Suprapubic skin (tissue), 4 donors: Measurements from ENCODE around the gene KIF18B. TPM values are rescaled to one million over a fixed set of nuclear protein-coding genes. Genes with fewer than 3 reads are reported as not detected.

Source experiments
- DNase-seq, 2 donors: peaks; one replicate each; pipeline ENCODE4 v3.0.0-alpha.2; 2019; ENCODE audit warnings: low spot score in 2 of 2
- H3K27ac ChIP-seq: fragments of 200-600 bp; sonication (generic); one replicate; pipeline ENCODE4 v1.5.1; 2019
- H3K27me3 ChIP-seq: fragments of 200-600 bp; sonication (generic); one replicate; pipeline ENCODE4 v1.5.1; 2019
- H3K36me3 ChIP-seq: fragments of 200-600 bp; sonication (generic); one replicate; pipeline ENCODE4 v1.5.1; 2019
- H3K4me1 ChIP-seq: fragments of 200-600 bp; sonication (generic); one replicate; pipeline ENCODE4 v1.5.1; 2019
- H3K4me3 ChIP-seq: fragments of 200-600 bp; sonication (generic); one replicate; pipeline ENCODE4 v1.5.1; 2019; ENCODE audit warnings: mild to moderate bottlenecking
- H3K9me3 ChIP-seq: fragments of 200-600 bp; sonication (generic); one replicate; pipeline ENCODE4 v1.5.1; 2019
- CTCF ChIP-seq, 2 donors: fragments of 200-600 bp in 1 of 2; fragments of 450-650 bp in 1 of 2; sonication (generic) in 1 of 2; IDR thresholded peaks; one replicate each; pipeline ENCODE4 v1.5.1; 2016 to 2019; ENCODE audit warnings: antibody characterized with exemption in 2 of 2, mild to moderate bottlenecking in 1 of 2, moderate library complexity in 1 of 2
- EP300 ChIP-seq: sonication (generic); formaldehyde crosslinking; IDR thresholded peaks from one replicate; pipeline ENCODE4 v1.6.1; 2017; ENCODE audit warnings: antibody characterized with exemption
- POLR2A ChIP-seq, 2 donors: fragments of 450-650 bp; IDR thresholded peaks; one replicate each; pipeline ENCODE4 v1.6.1; 2017; ENCODE audit warnings: antibody characterized with exemption in 2 of 2, mild to moderate bottlenecking in 2 of 2, moderate library complexity in 2 of 2
- POLR2AphosphoS5 ChIP-seq, 3 donors: sonication (generic); formaldehyde crosslinking; IDR thresholded peaks; one replicate each; pipeline ENCODE4 v1.6.1; 2017; ENCODE audit warnings: antibody characterized with exemption in 3 of 3
- WGBS: methylation state at CpG from one replicate; pipeline ENCODE4 v1.1.5; 2018; 5-methylcytosine and 5-hydroxymethylcytosine counted together
- total RNA-seq, 4 donors: library from RNA; depleted of rRNA; stranded (reverse); fragments of >200 nt; gene quantifications; one replicate each; pipeline ENCODE4 v1.1.0, GENCODE V29; 2016

KIF18B gene
- total RNA-seq, 4 donors from 2014 or later: 2.0 to 4.0 (median 2.8) TPM

GRCh38 chr17:44965481-44966234, 18.1 kb upstream of the KIF18B start:
- TF ChIP-seq POLR2AphosphoS5 (IDR thresholded peaks at IDR 0.05) (no peak), POLR2A (IDR thresholded peaks at IDR 0.05) (no peak), EP300 (no peak)
- WGBS: 76% methylated on average over 5 of the region's 5 CpGs
- Histone ChIP-seq H3K9me3 (no peaks in the 10 kb centered on the region), H3K27me3 (peaks cover 78% of the 10 kb centered on the region), H3K4me3 (no peak overlapping the region), H3K4me1 (peaks cover 36% of the 10 kb centered on the region), H3K36me3 (no peaks in the 10 kb centered on the region), H3K27ac (no peak overlapping the region)
- no peak for DNase-seq

GRCh38 chr17:44961921-44962350, 14.4 kb upstream of the KIF18B start:
- TF ChIP-seq EP300: no peak
- TF ChIP-seq POLR2A (IDR thresholded peaks at IDR 0.05): no peak
- TF ChIP-seq POLR2AphosphoS5 (IDR thresholded peaks at IDR 0.05): no peak
- TF ChIP-seq CTCF (IDR thresholded peaks at IDR 0.05): no peak
- H3K36me3 ChIP-seq: no peaks in the 10 kb centered on the region

GRCh38 chr17:44960691-44961090, 13.1 kb upstream of the KIF18B start:
- peaks cover 52% of the 10 kb centered on the region for H3K27me3 ChIP-seq
- H3K36me3 ChIP-seq: no peaks in the 10 kb centered on the region
- no peak for DNase-seq
- peaks cover 9% of the 10 kb centered on the region for H3K4me1 ChIP-seq
- TF ChIP-seq CTCF (IDR thresholded peaks at IDR 0.05) (no peak), POLR2AphosphoS5 (IDR thresholded peaks at IDR 0.05) (no peak), EP300 (no peak), POLR2A (IDR thresholded peaks at IDR 0.05) (no peak)
- no peaks in the 10 kb centered on the region for H3K9me3 ChIP-seq
- WGBS: 71% methylated on average over 2 of the region's 2 CpGs
- no peak overlapping the region for H3K4me3 ChIP-seq
- H3K27ac ChIP-seq: no peak overlapping the region

More at GRCh38 chr17:44961921-44962350, 14.4 kb upstream of the KIF18B start:
- Histone ChIP-seq H3K4me3 (no peak overlapping the region), H3K27ac (no peak overlapping the region), H3K4me1 (peaks cover 11% of the 10 kb centered on the region), H3K9me3 (no peaks in the 10 kb centered on the region), H3K27me3 (peaks cover 60% of the 10 kb centered on the region)
- 85% methylated on average over 7 of the region's 7 CpGs for WGBS
- no peak for DNase-seq

GRCh38 chr17:44959821-44960531, 12.4 kb upstream of the KIF18B start:
- Histone ChIP-seq H3K4me1 (peaks cover 9% of the 10 kb centered on the region), H3K27me3 (peaks cover 49% of the 10 kb centered on the region), H3K9me3 (no peaks in the 10 kb centered on the region), H3K36me3 (no peaks in the 10 kb centered on the region), H3K4me3 (no peak overlapping the region), H3K27ac (no peak overlapping the region)
- TF ChIP-seq EP300 (no peak), POLR2A (IDR thresholded peaks at IDR 0.05) (no peak), CTCF (IDR thresholded peaks at IDR 0.05) (no peak), POLR2AphosphoS5 (IDR thresholded peaks at IDR 0.05) (no peak)
- no peak for DNase-seq
- WGBS: 24% methylated on average over 34 of the region's 56 CpGs

GRCh38 chr17:44956998-44957981, 9.7 kb upstream of the KIF18B start:
- DNase-seq: no peak
- WGBS: 80% methylated on average over 8 of the region's 8 CpGs
- H3K9me3 ChIP-seq: no peaks in the 10 kb centered on the region
- H3K4me3 ChIP-seq: no peak overlapping the region
- peaks cover 9% of the 10 kb centered on the region for H3K4me1 ChIP-seq
- no peak overlapping the region for H3K27ac ChIP-seq
- no peaks in the 10 kb centered on the region for H3K36me3 ChIP-seq
- H3K27me3 ChIP-seq: peaks cover 30% of the 10 kb centered on the region
- TF ChIP-seq POLR2A (IDR thresholded peaks at IDR 0.05): no peak
- no peak for TF ChIP-seq POLR2AphosphoS5 (IDR thresholded peaks at IDR 0.05)
- no peak for TF ChIP-seq CTCF (IDR thresholded peaks at IDR 0.05)
- TF ChIP-seq EP300: no peak
